ENCODE data around the gene THEM4. TPM values are rescaled to one million over a fixed set of nuclear protein-coding genes. Genes with fewer than 3 reads are reported as not detected.
A peak's percentile ranks its signal among the peaks of the same experiment; 100 is the strongest.

Gene THEM4
- total and polyA plus RNA-seq, 4 experiments from 2014 or later, result 105 to 122 (median 109) TPM

DNA sequence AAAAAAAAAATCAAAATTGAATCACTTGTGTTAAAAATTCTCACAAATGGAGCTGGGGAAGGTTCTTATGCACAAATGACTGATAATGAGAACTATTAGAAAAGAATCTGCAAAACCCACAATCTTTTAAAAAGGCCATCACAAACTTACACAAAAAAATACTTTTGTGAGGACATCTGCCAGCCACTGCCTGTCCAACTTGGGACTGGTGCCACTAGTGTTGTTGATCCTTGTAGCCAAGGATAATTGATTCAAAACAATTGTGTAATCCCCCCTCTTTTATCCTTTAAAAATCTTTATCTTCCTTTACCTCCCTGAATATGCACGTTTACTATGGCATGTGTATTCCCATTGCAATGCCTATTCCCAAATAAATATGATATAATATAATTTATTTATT, 39.2 kb upstream of the THEM4 start:
- no peaks in the 10 kb centered on the region for H3K9me3 Mint-ChIP-seq
- DNase-seq, result no peak
- Histone ChIP-seq H3K27me3 (ENCODE audit: insufficient read depth, low read length) (no peaks in the 10 kb centered on the region), H3K4me3 (ENCODE audit: low read length in 2 of 2) (no peak overlapping the region), H3K27ac (ENCODE audit: low read depth, low read length) (no peak overlapping the region), H3K36me3 (ENCODE audit: insufficient read depth, low read length) (no peaks in the 10 kb centered on the region), H3K9me3 (ENCODE audit: control insufficient read depth in 1 of 2, low read length in 2 of 2) (no peaks in the 10 kb centered on the region), H3K4me1 (ENCODE audit: insufficient read depth, low read length) (peaks cover 37% of the 10 kb centered on the region)
- no peak overlapping the region for H3K4me3 Mint-ChIP-seq
- peaks cover 31 to 34% (median 33%) of the 10 kb centered on the region in 4 donors for H3K4me1 Mint-ChIP-seq
- ChIA-PET CTCF (ENCODE audit: partially characterized antibody) (interaction anchor here (1.5 to 3.4 kb wide), 3 partner anchors 14 to 24 kb away, joined by 3 to 14 read pairs (median 11); no protein-coding TSS in a partner anchor), POLR2A (ENCODE audit: partially characterized antibody) (interaction anchor here (0.6 to 2.4 kb wide), 4 partner anchors 45 to 511 kb away, joined by 3 to 11 read pairs (median 4); partner anchors contain the start of gene S100A10)
- H3K36me3 Mint-ChIP-seq, result no peaks in the 10 kb centered on the region
- no peaks in the 10 kb centered on the region for H3K27me3 Mint-ChIP-seq
- peak overlapping the region in 2 of 7 donors; percentile 32 to 65 for H3K27ac Mint-ChIP-seq
- intact Hi-C loops (cut with micrococcal nuclease), result no loop called here

DNA sequence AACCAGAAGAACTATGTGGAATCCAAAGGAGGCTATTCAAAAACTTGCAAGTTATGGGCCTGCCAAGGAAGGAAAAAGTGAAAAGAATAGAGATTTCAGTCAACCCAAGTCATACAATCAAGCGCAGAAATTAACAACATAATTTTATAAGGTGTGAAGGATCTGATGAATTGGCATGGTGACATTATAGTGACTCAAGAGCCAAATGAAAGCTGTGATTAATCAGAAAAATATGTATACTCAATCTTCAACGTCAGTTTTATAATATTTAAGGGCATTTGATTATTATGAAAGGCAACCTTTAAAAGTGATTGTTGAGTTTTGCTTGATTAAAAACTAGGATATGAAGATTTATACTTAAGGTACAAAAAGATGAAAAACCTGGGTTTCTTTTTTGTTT, 37.8 kb upstream of the THEM4 start:
- ChIA-PET CTCF (ENCODE audit: partially characterized antibody) (interaction anchor here (1.8 to 2.8 kb wide), 2 partner anchors 13 to 21 kb away, joined by 7 to 16 read pairs; no protein-coding TSS in a partner anchor), POLR2A (ENCODE audit: partially characterized antibody) (interaction anchor here (0.8 to 3.8 kb wide), 7 partner anchors 11 to 89 kb away, joined by 3 to 30 read pairs (median 4); partner anchors contain the start of genes S100A10 and THEM4)
- peaks cover 36 to 40% (median 39%) of the 10 kb centered on the region in 4 donors for H3K4me1 Mint-ChIP-seq
- H3K27me3 ChIP-seq (ENCODE audit: insufficient read depth, low read length), result no peaks in the 10 kb centered on the region
- H3K36me3 Mint-ChIP-seq, result no peaks in the 10 kb centered on the region
- no peaks in the 10 kb centered on the region for H3K9me3 Mint-ChIP-seq
- H3K9me3 ChIP-seq (ENCODE audit: control insufficient read depth in 1 of 2, low read length in 2 of 2), result no peaks in the 10 kb centered on the region
- no peak for DNase-seq
- no peak overlapping the region for H3K4me3 ChIP-seq (ENCODE audit: low read length in 2 of 2)
- H3K27ac Mint-ChIP-seq, result peak overlapping the region; percentile 94 to 98 (median 96)
- intact Hi-C loops (cut with micrococcal nuclease), result no loop called here
- H3K27me3 Mint-ChIP-seq, result no peaks in the 10 kb centered on the region
- H3K36me3 ChIP-seq (ENCODE audit: insufficient read depth, low read length), result no peaks in the 10 kb centered on the region
- peaks cover 44% of the 10 kb centered on the region for H3K4me1 ChIP-seq (ENCODE audit: insufficient read depth, low read length)
- H3K27ac ChIP-seq (ENCODE audit: low read depth, low read length), result peak overlapping the region; percentile 82
- no peak overlapping the region for H3K4me3 Mint-ChIP-seq

DNA sequence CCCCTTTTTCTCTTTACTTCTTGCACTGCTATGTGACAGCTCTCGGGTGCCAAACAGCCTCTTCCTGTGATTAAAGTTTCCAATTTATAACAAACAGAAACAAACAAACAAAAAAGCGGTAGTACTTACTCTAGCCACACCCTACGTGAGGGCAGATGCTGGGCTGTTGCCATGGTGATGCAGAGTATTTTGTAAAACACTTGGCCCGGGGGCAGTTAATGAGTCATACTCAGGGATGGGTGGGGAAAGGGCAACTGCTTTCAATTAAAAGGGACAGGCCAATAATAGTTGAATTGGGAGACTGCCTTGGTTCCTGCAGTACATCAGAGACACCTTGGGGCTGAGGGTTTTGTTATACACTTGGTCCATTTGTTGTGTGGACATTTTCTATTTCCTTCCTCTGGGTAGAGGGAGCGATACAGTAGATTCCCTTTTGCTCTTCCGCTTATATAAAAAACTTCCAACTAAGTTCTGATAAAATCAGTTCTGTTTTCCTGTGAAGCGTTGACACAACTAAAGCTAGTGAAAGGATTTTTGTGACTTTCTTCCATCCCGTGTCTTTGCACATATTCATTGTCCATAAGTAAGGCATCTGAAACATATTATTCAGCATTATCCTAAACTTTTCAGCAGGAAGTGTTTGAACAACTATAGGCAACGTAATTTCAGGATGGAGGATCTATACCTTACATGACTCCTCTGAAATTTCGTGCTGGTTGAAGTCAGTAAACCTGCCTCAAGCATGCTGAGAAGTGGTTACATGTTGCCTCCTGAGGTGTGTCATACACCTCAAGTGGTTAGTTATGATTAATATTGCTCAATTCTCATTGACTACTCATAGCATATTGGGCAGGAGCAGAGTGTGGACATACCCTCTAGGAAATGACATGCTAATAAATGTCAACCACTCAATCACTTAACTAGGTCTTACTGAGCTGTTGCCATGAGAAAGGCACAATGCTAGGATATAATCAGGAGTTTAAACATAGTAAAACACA, 36.7 kb upstream of the THEM4 start:
- no peaks in the 10 kb centered on the region for H3K27me3 ChIP-seq (ENCODE audit: insufficient read depth, low read length)
- Mint-ChIP-seq H3K27me3 (no peaks in the 10 kb centered on the region), H3K36me3 (peaks cover 0 to 3% of the 10 kb centered on the region in 2 donors), H3K4me1 (peaks cover 44 to 48% (median 46%) of the 10 kb centered on the region in 4 donors), H3K9me3 (peaks cover 0 to 2% (median 0%) of the 10 kb centered on the region in 8 donors), H3K27ac (peak overlapping the region; percentile 94 to 98 (median 96)), H3K4me3 (peak overlapping the region; percentile 49 to 80 (median 67))
- H3K36me3 ChIP-seq (ENCODE audit: insufficient read depth, low read length), result no peaks in the 10 kb centered on the region
- peak; percentile 87 to 97 (median 93) for DNase-seq
- no peaks in the 10 kb centered on the region for H3K9me3 ChIP-seq (ENCODE audit: control insufficient read depth in 1 of 2, low read length in 2 of 2)
- H3K4me1 ChIP-seq (ENCODE audit: insufficient read depth, low read length), result peaks cover 51% of the 10 kb centered on the region
- intact Hi-C loops (cut with micrococcal nuclease), result loop anchor here (2.0 kb wide), 1 partner anchor 49 kb away; no protein-coding TSS in a partner anchor
- CTCF ChIA-PET (ENCODE audit: partially characterized antibody), result interaction anchor here (0.7 to 2.8 kb wide), 8 partner anchors 10 to 56 kb away, joined by 3 to 16 read pairs (median 6); no protein-coding TSS in a partner anchor
- H3K27ac ChIP-seq (ENCODE audit: low read depth, low read length), result peak overlapping the region; percentile 82
- POLR2A ChIA-PET (ENCODE audit: partially characterized antibody), result interaction anchor here (0.8 to 3.8 kb wide), 16 partner anchors 10 to 91 kb away, joined by 3 to 30 read pairs (median 4); partner anchors contain the start of genes S100A10, S100A11 and THEM4
- H3K4me3 ChIP-seq (ENCODE audit: low read length in 2 of 2), result peak overlapping the region in 1 of 2 donors; percentile 25

DNA sequence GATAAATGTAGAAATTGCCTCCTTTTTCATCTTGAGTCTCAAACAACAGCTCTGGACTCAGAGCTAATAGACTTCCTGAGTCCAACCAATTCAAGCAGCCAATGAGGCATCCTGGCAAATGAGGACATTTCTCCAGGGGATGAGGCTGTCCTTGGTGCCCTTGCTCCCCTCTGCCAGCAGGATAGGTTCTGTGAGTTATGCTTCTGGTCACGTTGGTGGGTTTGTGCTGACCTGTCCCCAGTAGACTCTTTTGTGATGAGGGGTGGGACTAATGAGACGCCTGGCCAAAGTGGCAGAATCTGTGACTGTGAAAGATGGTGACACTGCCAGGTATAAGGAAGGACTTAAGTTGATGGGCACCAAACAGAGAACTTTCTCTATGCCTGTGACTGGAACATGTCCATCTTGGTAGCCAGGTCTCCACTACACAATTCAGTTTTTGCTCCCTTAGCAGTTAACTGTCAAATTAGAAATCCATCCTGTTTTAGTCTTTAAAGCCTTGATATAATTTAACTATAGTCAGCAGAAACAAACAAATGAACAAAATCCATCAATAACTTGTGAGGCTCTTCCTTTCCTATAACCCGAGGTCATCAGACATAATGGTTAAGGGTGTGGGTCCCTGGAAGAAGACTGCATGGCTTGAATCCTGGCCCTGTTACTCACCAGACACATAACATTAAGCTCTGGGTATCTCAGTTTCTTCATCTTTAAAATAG, 35.7 kb upstream of the THEM4 start:
- peak overlapping the region in 1 of 2 donors; percentile 25 for H3K4me3 ChIP-seq (ENCODE audit: low read length in 2 of 2)
- no peaks in the 10 kb centered on the region for H3K27me3 ChIP-seq (ENCODE audit: insufficient read depth, low read length)
- peaks cover 60% of the 10 kb centered on the region for H3K4me1 ChIP-seq (ENCODE audit: insufficient read depth, low read length)
- no peak for DNase-seq
- Mint-ChIP-seq H3K9me3 (peaks cover 0 to 2% (median 0%) of the 10 kb centered on the region in 8 donors), H3K36me3 (peaks cover 0 to 3% of the 10 kb centered on the region in 2 donors), H3K27ac (peak overlapping the region; percentile 94 to 98 (median 96)), H3K4me3 (peak overlapping the region in 7 of 8 donors; percentile 49 to 80 (median 67)), H3K4me1 (peaks cover 45 to 55% (median 48%) of the 10 kb centered on the region in 4 donors), H3K27me3 (no peaks in the 10 kb centered on the region)
- POLR2A ChIA-PET (ENCODE audit: partially characterized antibody), result interaction anchor here (0.8 to 3.8 kb wide), 14 partner anchors 9 to 92 kb away, joined by 3 to 30 read pairs (median 4); partner anchors contain the start of genes S100A10, S100A11 and THEM4
- intact Hi-C loops (cut with micrococcal nuclease), result loop anchor here (2.0 kb wide), 1 partner anchor 50 kb away; no protein-coding TSS in a partner anchor
- peak overlapping the region; percentile 82 for H3K27ac ChIP-seq (ENCODE audit: low read depth, low read length)
- no peaks in the 10 kb centered on the region for H3K36me3 ChIP-seq (ENCODE audit: insufficient read depth, low read length)
- no peaks in the 10 kb centered on the region for H3K9me3 ChIP-seq (ENCODE audit: control insufficient read depth in 1 of 2, low read length in 2 of 2)
- CTCF ChIA-PET (ENCODE audit: partially characterized antibody), result interaction anchor here (0.8 to 2.8 kb wide), 10 partner anchors 9 to 57 kb away, joined by 3 to 16 read pairs (median 4); no protein-coding TSS in a partner anchor

DNA sequence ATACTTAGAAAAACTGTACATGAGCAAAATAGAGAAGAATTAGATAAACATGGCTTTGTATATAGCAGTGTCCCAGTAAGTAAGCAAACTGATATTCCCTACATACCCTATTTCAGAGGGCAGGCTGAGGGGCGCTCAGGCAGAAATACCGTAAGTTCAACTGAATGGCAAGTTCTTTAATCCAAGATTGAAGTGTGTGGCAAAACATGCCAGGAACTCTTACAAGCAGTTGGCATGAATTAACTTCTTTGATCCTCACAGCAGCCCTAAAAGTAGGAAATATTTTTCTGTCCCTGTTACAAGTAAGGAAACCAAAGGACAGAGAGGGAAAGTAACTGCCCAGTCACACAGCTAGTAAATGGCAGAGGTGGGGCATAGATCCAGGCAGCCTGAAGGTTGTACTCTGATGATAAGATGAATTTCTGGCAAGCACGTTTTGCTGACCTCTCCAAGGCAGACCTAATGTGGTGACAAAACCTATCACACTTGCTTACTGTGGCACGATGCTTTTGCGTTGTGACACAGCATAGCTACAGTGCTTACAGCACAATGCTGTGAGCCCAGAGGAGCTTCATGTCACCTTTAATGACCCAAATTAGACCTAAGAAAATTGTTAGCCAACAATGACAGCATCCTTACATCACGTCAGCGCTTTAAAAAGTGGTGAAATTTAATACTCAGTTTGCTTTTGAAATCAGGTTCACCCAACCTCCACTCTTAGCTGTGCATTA, 35.0 kb upstream of the THEM4 start:
- no peaks in the 10 kb centered on the region for H3K9me3 ChIP-seq (ENCODE audit: control insufficient read depth in 1 of 2, low read length in 2 of 2)
- H3K27ac ChIP-seq (ENCODE audit: low read depth, low read length), result peak overlapping the region; percentile 82
- H3K36me3 ChIP-seq (ENCODE audit: insufficient read depth, low read length), result no peaks in the 10 kb centered on the region
- ChIA-PET CTCF (ENCODE audit: partially characterized antibody) (interaction anchor here (0.8 to 2.8 kb wide), 6 partner anchors 8 to 57 kb away, joined by 3 to 16 read pairs (median 3); no protein-coding TSS in a partner anchor), POLR2A (ENCODE audit: partially characterized antibody) (interaction anchor here (1.0 to 3.8 kb wide), 5 partner anchors 8 to 91 kb away, joined by 4 to 30 read pairs (median 15); partner anchors contain the start of genes S100A10 and THEM4)
- DNase-seq, result no peak
- Mint-ChIP-seq H3K9me3 (peaks cover 0 to 2% (median 0%) of the 10 kb centered on the region in 8 donors), H3K4me1 (peaks cover 45 to 55% (median 48%) of the 10 kb centered on the region in 4 donors), H3K27ac (peak overlapping the region; percentile 94 to 98 (median 96)), H3K36me3 (peaks cover 0 to 3% of the 10 kb centered on the region in 2 donors), H3K4me3 (peak overlapping the region in 4 of 8 donors; percentile 29 to 80 (median 66)), H3K27me3 (no peaks in the 10 kb centered on the region)
- no peaks in the 10 kb centered on the region for H3K27me3 ChIP-seq (ENCODE audit: insufficient read depth, low read length)
- H3K4me3 ChIP-seq (ENCODE audit: low read length in 2 of 2), result no peak overlapping the region
- intact Hi-C loops (cut with micrococcal nuclease), result loop anchor here (2.0 kb wide), 1 partner anchor 51 kb away; no protein-coding TSS in a partner anchor
- H3K4me1 ChIP-seq (ENCODE audit: insufficient read depth, low read length), result peaks cover 60% of the 10 kb centered on the region

DNA sequence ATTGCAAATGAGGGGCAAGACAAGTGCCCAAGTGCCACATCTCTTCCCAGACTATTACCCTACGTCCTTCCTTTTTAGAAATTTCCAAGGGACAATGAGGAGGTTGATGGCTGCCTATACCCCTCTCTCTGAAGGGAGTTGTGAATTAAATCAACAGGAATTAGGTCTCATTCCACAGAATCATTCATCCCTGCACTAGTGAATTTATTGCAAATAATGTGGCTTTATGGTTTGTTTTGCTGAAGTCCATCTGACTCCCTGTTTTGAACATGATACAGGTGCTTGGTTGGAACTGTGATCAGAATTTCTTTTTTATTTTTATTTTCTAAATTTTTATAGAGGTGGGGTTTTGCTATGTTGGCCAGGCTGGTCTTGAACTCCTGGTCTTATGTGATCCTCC, 34.3 kb upstream of the THEM4 start:
- CTCF ChIA-PET (ENCODE audit: partially characterized antibody), result interaction anchor here (1.4 kb wide), 1 partner anchor 23 kb away, joined by 3 read pairs; no protein-coding TSS in a partner anchor
- no peaks in the 10 kb centered on the region for H3K36me3 ChIP-seq (ENCODE audit: insufficient read depth, low read length)
- intact Hi-C loops (cut with micrococcal nuclease), result no loop called here
- H3K4me3 ChIP-seq (ENCODE audit: low read length in 2 of 2), result no peak overlapping the region
- H3K4me1 ChIP-seq (ENCODE audit: insufficient read depth, low read length), result peaks cover 60% of the 10 kb centered on the region
- Mint-ChIP-seq H3K27ac (peak overlapping the region; percentile 94 to 98 (median 96)), H3K36me3 (peaks cover 0 to 3% of the 10 kb centered on the region in 2 donors), H3K4me1 (peaks cover 47 to 55% (median 49%) of the 10 kb centered on the region in 4 donors), H3K27me3 (no peaks in the 10 kb centered on the region), H3K9me3 (peaks cover 0 to 2% (median 0%) of the 10 kb centered on the region in 8 donors), H3K4me3 (no peak overlapping the region)
- POLR2A ChIA-PET (ENCODE audit: partially characterized antibody), result interaction anchor here (1.0 to 3.8 kb wide), 3 partner anchors 35 to 92 kb away, joined by 4 to 30 read pairs (median 23); partner anchors contain the start of genes S100A10 and THEM4
- no peaks in the 10 kb centered on the region for H3K27me3 ChIP-seq (ENCODE audit: insufficient read depth, low read length)
- no peak overlapping the region for H3K27ac ChIP-seq (ENCODE audit: low read depth, low read length)
- no peak for DNase-seq
- no peaks in the 10 kb centered on the region for H3K9me3 ChIP-seq (ENCODE audit: control insufficient read depth in 1 of 2, low read length in 2 of 2)
